ENCODE measurements around the gene TSSK3.
"Not testable (repeated sequence)": the region's sequence is repeated elsewhere in the genome, so short reads cannot be mapped to it uniquely, and the experiment has no call there.

TSSK3 gene

GRCh38 chr1:32339363-32339978 lies 22.9 kb upstream of the TSSK3 start:
- DNase-seq: peak; percentile 76

DNA sequence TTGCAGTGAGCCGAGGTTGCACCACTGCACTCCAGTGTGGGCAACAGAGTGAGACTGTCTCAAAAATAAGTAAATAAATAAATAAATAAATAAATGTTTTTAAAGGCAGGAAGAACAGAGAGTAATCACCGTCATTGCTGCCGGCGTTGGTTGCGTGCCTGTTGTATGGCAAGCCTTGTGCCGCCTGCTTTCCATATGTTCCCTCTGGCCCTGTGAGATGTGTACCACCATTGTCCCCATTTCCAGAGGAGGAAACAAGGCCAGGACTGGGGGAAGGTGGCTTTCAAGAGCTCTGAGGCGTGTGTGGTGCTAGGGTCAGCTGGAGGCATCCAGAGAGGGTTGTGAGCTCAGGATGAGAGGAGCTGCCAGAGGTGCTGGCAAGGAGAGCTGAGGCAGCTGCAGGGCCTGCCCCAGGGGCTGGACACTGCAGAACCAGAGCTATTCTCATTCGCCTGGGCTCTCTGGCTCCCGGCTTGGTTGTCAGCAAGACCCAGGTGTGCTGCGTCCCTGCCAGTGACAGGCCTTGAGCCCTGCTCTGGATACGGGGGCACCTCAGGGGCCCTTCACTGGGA lies 21.1 kb upstream of the TSSK3 start:
- no peak for DNase-seq

GRCh38 chr1:32341971-32342370 lies 20.4 kb upstream of the TSSK3 start:
- no peak for DNase-seq

DNA sequence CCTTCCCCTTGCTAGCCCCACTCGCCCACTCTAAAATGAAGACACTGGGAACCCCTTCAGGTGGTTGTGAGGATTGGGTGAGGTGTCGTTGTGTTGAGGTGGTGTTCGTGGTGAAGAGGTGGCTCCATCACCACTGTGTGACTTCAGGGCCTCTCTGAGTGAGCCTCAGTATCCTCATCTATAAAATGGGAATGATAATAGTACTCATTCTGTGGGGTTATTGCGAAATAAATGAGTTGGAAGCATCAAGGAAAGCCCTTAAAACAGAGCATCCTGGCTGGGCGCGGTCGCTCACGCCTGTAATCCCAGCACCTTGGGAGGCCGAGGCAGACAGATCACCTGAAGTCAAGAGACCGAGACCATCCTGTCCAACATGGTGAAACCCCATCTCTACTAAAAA lies 19.6 kb upstream of the TSSK3 start:
- DNase-seq: no peak

- peak; percentile 19 for DNase-seq
Measured at GRCh38 chr1:32345289-32345827, 17.0 kb upstream of the TSSK3 start.

DNA sequence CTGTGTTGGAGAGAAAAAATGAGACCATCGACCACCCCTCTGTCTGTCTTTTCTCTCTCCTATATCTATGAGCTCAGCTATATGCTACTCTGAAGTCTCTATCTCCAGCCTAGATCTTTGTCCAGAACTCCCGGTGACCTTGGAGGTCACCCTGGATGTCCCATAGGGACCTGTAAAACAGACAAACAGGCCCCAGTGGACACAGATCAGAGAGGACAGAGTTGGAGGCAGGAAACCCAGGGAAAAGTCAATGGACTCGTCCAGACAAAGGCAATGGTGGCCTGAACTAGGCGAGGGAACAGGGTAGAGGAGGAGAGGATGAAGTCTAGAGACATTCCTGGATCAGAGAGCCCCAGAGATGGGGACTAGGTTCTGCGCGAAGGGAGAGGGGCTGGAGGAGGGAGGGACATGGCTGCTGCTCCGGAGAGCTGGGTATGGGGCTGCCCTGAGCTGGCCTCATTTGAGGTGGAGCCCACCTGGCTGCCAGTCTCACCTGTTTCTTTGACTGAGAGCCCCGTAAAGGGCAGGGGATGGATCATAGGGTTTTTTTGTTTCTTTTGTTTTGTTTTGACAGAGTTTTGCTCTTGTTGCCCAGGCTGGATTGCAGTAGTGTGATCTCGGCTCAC lies 15.7 kb upstream of the TSSK3 start:
- no peak for DNase-seq

DNA sequence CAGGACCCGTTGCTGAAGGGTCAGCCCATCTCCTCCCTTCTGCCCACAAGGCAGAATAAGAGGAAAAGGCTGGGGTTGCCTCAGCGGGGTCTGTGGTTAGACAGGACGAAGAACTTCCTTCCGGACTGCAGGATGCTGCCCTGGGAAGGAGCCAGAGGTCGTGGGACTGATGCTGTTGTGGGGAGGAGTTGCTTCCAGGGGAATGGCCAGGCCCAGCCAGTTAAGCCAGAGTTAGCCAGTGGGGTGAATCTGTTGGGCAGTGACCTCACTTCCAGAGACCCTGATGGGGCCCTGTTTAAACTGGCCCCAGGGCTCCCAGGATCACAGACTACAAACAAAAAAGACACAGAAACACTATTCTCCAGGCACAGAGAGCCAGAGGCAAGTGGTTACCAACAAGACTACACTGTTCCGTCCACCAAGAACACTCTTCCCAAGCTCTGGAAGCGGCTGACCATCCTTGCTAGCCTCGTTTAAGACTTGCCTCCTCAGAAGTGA lies 13.1 kb upstream of the TSSK3 start:
- DNase-seq: peak; percentile 92

DNA sequence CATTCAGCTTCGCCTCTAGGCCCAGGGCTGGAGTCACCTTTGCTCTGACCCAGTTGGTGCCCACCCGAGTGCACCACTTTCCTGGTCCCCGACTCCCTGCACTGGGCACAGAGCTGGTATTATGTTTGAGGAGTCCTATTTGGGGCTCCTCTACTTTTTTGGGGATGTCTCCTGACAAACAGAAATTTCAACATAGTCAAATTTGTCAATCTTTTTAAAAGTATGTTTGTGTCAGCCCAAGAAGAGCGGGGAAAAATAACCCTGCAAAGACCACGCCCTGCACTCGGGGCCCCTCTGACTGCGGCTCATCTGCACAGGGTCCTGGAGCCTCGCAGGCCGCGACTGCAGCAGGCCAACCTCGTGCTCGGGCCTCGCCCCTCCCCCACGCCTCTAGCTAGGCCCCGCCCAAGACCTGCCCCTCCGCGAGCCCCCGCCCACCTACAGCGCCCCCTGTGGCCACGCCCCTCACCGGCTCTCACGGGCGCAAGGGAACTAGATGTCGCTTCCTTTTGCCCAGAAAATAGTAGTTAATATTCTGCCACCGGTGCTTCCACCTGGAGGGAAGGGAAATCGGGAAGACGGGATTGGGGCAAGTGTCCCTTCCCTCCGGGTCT lies 11.4 kb upstream of the TSSK3 start:
- no peak for DNase-seq

GRCh38 chr1:32351399-32352238 lies 10.7 kb upstream of the TSSK3 start:
- peak; percentile 94 for DNase-seq

- DNase-seq: no peak
Measured at GRCh38 chr1:32352239-32352745, 10.0 kb upstream of the TSSK3 start.

DNA sequence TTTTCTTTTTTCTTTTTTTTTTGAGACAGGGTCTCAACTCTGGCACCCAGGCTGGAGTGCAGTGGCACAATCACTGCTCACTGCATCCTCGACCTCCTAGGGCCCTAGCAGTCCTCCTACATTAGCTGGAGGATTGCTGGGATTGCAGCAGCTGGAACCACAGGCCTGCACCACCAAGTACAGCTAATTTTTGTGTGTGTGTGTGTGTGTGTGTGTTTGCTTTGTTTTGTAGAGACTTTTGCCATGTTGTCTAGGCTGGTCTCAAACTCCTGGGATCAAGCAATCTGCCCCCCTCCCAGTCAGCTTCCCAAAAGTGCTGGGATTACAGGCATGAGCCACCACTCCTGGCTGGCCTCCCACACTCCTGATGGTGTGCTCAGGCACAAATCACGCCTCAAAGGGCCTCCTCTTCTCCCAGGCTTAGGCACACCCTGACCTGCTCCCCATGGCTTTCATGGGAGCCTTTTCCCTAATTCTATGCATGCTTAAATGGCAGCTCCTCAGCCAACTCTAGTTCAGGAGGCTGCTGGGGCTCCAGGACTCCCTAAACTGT lies 9.4 kb upstream of the TSSK3 start:
- DNase-seq: no peak

DNA sequence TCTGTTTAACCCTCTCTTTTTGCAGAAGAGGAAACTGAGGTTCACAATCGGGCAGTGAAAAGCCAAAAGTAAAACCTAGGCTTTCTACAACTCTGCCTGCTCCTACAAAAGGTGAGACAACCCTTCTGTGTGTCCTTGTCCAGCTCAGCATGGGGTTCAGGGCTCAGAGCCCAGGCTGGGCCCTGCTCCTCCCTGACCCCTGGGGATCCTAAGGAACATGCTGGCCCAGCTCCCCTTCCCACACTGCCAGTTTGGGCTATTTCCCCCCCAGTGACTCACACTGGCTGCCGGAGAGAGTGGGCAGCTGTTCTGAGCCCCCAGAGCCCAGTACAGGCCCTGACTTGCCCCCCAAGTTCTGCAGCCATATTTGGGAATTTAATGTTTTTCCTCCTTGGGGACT lies 8.9 kb upstream of the TSSK3 start:
- no peak for DNase-seq

- peak; percentile 34 for DNase-seq
Measured at GRCh38 chr1:32353886-32354570, 8.3 kb upstream of the TSSK3 start.

DNA sequence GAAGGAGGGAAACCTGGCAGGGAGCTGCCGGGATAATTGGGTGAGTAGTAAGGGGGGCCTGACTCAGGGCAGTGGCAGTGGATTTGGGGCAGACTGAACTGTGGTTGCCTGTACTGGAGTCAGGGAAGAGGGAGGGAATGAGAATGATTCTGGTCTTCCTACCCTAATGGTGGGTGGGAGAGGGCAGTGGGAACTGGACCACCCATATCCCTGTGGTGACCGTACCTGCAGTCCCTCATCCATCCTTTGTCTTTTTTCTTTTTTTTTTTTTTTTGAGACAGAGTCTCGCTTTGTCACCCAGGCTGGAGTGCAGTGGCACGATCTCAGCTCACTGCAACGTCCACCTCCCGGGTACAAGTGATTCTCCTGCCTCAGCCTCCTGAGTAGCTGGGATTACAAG lies 6.6 kb upstream of the TSSK3 start:
- not testable (repeated sequence) for DNase-seq

DNA sequence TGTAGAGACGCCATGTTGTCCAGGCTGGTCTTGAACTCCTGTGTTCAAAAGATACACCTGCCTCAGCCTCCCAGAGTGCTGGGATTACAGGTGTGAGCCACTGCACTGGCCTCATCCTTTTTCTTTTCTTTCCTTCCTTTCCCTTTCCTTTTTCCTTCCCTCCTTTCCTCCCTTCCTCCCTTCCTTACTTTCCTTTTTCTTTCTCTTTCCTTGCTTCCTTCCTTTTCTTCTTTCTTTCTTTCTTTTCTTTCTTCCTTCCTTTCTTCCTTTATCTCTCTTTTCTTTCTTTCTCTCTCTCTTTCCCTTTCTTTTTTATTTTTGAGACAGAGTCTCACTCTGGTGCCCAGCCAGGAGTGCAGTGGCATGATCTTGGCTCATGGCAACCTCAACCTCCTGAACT lies 5.9 kb upstream of the TSSK3 start:
- DNase-seq: no peak

DNA sequence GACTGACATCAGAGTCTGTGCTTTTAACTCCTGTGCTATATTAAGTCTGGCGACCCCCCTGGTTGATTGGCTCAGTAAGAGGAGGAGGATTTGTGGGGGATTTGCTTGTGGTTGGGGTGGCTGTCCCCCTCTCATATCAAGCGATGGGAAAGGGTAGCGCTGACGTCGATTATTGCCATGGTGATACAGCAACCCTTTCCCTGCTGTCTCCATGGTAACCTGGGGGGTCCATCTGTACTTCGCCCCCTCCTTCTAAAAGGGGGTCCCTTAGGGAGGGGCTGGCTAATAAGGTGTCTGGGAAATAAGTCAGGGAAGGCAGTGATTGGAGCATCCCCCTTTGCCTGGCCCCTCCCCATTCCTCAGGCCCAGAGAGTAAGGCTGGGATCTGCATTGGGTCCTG lies 4.7 kb upstream of the TSSK3 start:
- no peak for DNase-seq

GRCh38 chr1:32358435-32358834 lies 3.9 kb upstream of the TSSK3 start:
- DNase-seq: no peak

DNA sequence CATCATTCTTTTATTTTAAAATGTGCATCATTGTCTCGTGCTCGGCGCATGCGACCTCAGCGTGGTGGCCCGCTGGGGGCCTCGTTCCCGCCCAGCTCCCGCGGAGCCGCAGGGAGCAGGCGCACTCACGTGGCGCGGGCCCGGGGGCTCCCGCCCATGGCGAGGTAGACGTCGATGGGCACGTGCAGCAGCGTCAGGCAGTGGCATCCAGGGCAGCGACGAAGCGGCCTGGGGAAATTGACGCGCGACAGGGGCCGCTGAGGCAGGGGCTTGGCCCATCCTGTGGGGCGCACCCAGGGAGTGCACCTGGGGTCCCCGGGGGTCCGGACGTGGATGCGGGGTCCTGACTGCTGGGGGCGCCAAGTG lies 1.0 kb upstream of the TSSK3 start:
- no peak for DNase-seq

DNA sequence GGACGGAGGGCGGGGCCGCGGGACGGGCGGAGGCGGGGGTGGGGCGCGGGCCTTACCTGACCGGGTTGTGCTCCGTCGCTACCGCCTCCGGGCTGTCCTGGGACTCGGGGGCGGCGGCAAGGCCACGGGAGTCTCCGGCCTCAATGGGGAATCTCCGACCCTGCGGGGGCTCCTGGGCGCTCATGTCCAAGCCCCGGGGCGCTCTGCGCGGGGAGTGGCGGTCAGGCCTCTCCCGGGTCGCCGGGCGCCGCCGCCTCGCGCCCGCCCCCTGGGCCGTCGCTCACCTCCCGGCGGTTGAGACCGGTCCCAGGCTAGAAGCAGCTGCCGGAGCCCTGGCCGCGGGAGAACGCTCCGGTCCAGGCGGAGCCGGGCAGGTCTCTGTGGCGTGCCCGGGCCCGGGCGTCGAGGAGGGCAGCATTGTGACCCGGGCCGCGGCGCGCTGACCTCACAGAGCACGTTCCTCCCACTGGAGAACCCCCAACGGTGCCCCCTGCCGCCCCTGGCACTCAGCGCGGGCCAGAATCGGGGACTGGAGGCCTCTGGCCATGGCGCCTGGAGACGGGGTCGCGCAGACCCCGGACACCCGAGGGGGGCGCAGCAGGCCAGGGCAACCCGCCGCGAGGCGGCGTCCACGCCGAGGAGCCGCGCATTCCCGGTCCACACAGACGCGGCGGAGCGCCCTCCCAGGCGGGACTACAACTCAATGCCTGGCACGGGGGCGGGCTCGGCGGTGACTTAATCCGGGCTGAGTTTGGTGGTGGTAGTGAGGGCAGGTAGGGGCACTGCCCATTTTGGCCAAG lies 465 bp upstream of the TSSK3 start:
- peak; percentile 19 for DNase-seq

- no peak for DNase-seq
Measured at GRCh38 chr1:32363713-32364112, 1.4 kb downstream of the TSSK3 start.

DNA sequence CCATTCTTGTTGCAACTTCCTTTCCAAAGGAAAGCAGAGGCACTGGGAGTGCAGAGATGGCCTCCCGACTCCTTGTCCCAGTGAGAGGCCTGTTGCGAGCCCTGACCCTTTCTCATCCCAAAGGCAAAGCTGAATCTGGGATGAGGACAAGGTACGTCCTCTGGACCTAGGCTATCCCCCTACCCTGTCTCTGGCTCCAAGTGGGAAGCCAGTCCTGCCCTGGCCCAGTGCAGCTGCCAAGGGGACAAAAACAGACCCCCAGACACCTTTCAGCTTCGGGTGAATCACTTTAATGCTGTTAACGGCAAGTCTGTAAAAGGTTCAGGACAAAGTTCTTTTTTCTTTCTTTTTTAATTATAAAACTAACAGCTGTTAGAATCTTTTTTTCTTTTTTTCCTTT lies 2.5 kb downstream of the TSSK3 start:
- DNase-seq: no peak

Measured in EL (cell line).